Esophagus squamous epithelium (tissue), 4 donors: ENCODE data around the gene PPT2.

Experiments used
- CTCF ChIP-seq, 6 experiments: fragments of 450-650 bp in 4 of 6; fragments of 200-600 bp in 2 of 6; sonication (generic) in 2 of 6; IDR thresholded peaks; one replicate each; pipeline ENCODE4 v1.5.1; 2016 to 2019; ENCODE audit warnings: antibody characterized with exemption in 6 of 6, mild to moderate bottlenecking in 4 of 6, moderate library complexity in 4 of 6
- POLR2A ChIP-seq, 4 donors: fragments of 450-650 bp; IDR thresholded peaks; one replicate each; pipeline ENCODE4 v1.6.1; 2017; ENCODE audit warnings: antibody characterized with exemption in 4 of 4, mild to moderate bottlenecking in 4 of 4, moderate library complexity in 3 of 4

GRCh38 chr6:32183030-32183429 is 29.1 kb downstream of the PPT2 start:
- TF ChIP-seq CTCF (IDR thresholded peaks at IDR 0.05) (no peak), POLR2A (IDR thresholded peaks at IDR 0.05) (no peak)
